Ectodermal cell (in vitro differentiated cells): Measurements from ENCODE around the gene SLC24A3.

Source experiments
- H3K27ac ChIP-seq: 2 replicates; pipeline ENCODE4 v1.7.0; 2013; ENCODE audit warnings: mild to moderate bottlenecking, low read depth, low read length; ENCODE audit not compliant: insufficient read depth, poor library complexity, severe bottlenecking
- H3K27me3 ChIP-seq: 2 replicates; pipeline ENCODE4 v1.7.0; 2013; ENCODE audit warnings: mild to moderate bottlenecking, low read length; ENCODE audit not compliant: insufficient read depth, control insufficient read depth, poor library complexity, severe bottlenecking
- H3K36me3 ChIP-seq: one replicate; pipeline ENCODE4 v1.7.0; 2013; ENCODE audit warnings: low read length; ENCODE audit not compliant: control insufficient read depth, insufficient read depth
- H3K4me1 ChIP-seq: one replicate; pipeline ENCODE4 v1.7.0; 2013; ENCODE audit warnings: low read length; ENCODE audit not compliant: control insufficient read depth, insufficient read depth
- H3K4me3 ChIP-seq: 2 replicates; pipeline ENCODE4 v1.7.0; 2013; ENCODE audit warnings: low read depth, low read length, control low read depth; ENCODE audit not compliant: insufficient read depth
- H3K9me3 ChIP-seq: 2 replicates; pipeline ENCODE4 v1.7.0; 2013; ENCODE audit warnings: mild to moderate bottlenecking, low read length, moderate library complexity; ENCODE audit not compliant: control insufficient read depth
- WGBS, 2 experiments: methylation state at CpG; one replicate each; pipeline ENCODE4 v1.1.7; 2013; ENCODE audit warnings: missing lambda C conversion rate in 2 of 2; 5-methylcytosine and 5-hydroxymethylcytosine counted together

SLC24A3 gene

DNA sequence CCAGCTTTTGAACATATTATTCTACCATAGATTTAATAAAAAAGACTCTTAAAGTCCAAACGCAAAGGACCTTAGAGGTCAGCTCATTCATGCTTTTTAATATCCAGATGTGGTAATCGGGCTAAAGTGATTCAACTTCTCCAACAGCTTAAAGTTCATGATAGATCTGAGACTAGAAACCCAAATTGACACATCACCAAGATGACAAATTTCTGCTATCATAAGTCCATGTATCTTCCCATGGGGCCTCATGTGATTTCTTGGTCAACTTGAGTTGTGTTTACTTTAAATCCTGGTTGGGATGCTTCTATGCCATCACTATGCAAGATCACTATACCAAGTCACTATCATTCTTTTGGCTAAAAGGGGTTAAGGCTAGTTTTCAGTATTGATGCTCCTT lies 56.0 kb downstream of the SLC24A3 start:
- H3K27ac ChIP-seq = no peak overlapping the region
- no peaks in the 10 kb centered on the region for H3K36me3 ChIP-seq
- H3K4me3 ChIP-seq = no peak overlapping the region
- H3K9me3 ChIP-seq = no peaks in the 10 kb centered on the region
- H3K4me1 ChIP-seq = no peaks in the 10 kb centered on the region
- no peaks in the 10 kb centered on the region for H3K27me3 ChIP-seq
- 97 to 98% methylated on average over 2 of the region's 2 CpGs for WGBS, 2 experiments

DNA sequence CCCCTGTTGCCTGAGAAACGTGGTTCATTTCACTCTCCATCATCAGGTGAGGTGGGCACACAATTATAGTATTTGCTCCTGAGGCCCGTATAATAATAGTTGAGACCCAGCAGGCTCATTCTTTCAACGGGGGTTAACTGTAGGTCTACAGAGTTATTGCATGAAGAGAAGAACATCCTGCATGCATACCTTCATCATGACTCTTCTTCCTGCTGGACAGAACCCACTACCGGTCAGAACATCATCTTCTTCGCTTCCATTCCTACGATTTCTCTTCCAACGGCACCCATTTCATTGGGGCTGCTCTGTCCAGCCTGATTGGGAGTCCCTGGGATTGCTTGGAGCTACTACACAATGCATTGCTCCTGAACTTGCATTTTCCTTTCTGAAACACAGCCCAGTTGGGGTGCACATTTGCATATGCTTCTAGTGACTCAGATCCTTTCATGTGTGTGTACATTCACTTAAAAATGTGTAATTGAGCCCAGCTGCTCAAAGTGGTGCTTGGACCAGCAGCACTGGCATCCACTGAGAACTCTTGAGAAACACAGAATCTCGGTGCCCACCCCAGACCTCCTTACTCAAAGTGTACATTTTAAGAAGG lies 57.4 kb downstream of the SLC24A3 start:
- WGBS, 2 experiments = 87 to 88% methylated on average over 8 of the region's 8 CpGs

DNA sequence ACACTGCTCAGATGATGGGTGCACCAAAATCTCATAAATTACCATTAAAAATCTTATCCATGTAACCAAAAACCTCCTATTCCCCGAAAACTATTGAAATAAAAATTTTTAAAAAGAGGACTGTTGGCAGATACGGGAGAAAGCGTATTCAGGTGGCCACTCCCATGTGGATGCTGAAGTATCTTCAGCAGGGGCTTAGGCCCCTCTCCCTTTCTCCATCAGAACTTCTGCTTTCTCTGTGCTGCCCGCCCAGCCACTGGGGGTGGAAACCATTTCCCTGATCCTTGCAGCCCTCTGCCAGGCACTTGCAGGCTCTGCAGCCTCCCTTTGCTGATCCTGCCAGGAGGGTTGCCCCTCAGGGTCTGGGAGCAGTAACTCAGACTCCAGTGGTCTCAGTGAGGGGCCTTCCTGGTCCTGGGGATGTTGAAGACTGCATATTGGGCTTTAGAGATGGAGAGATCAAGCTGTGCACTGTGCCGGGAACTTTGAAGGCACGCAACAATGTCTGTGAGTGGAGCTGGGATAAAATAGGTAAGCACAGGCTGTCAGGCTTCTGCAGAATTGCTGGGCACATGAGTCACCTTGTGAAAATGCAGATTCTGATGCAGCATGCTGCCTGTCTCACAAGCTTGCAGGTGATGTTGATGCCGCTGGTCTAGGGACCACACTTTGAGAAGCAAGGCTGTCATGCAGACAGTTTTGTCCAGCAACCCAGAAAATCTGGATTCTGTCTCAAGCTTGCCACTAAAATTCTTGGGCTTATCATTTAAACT lies 59.6 kb downstream of the SLC24A3 start:
- WGBS, 2 experiments = 89 to 91% methylated on average over 6 to 7 of the region's 7 CpGs
- no peak overlapping the region for H3K4me3 ChIP-seq

More for the DNA sequence above, 57.4 kb downstream of the SLC24A3 start:
- H3K36me3 ChIP-seq = no peaks in the 10 kb centered on the region
- no peaks in the 10 kb centered on the region for H3K27me3 ChIP-seq
- no peak overlapping the region for H3K27ac ChIP-seq
- no peaks in the 10 kb centered on the region for H3K9me3 ChIP-seq
- H3K4me1 ChIP-seq = no peaks in the 10 kb centered on the region
- H3K4me3 ChIP-seq = no peak overlapping the region

GRCh38 chr20:19272976-19273654 lies 60.7 kb downstream of the SLC24A3 start:
- Histone ChIP-seq H3K9me3 (no peaks in the 10 kb centered on the region), H3K4me3 (no peak overlapping the region), H3K36me3 (no peaks in the 10 kb centered on the region), H3K27ac (no peak overlapping the region), H3K4me1 (peaks cover 3% of the 10 kb centered on the region), H3K27me3 (no peaks in the 10 kb centered on the region)
- WGBS, 2 experiments = 91 to 97% methylated on average over 6 of the region's 6 CpGs

More for the DNA sequence above, 59.6 kb downstream of the SLC24A3 start:
- Histone ChIP-seq H3K4me1 (peaks cover 3% of the 10 kb centered on the region), H3K27me3 (no peaks in the 10 kb centered on the region), H3K36me3 (no peaks in the 10 kb centered on the region), H3K9me3 (no peaks in the 10 kb centered on the region), H3K27ac (no peak overlapping the region)

DNA sequence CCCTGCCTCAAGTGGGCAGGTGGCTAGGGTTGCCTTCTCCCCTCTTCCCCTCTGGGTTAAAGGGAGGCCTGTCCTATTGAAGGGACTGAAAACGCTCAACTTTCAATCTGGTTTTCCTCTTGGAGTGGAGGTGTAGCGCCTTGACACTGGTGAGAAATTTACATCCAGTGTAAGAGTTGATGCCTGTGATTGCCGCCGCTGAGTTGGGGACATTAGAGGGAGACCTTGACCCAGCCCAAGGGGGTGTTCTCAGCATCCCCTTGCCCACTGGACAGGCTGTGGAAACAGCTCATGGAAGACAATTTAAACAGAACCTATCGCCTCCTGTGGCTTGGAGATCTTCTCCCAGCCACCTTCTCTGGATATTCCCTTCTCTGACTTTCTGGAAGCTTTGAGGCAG lies 61.6 kb downstream of the SLC24A3 start:
- WGBS, 2 experiments = 93% methylated on average over 5 of the region's 5 CpGs

DNA sequence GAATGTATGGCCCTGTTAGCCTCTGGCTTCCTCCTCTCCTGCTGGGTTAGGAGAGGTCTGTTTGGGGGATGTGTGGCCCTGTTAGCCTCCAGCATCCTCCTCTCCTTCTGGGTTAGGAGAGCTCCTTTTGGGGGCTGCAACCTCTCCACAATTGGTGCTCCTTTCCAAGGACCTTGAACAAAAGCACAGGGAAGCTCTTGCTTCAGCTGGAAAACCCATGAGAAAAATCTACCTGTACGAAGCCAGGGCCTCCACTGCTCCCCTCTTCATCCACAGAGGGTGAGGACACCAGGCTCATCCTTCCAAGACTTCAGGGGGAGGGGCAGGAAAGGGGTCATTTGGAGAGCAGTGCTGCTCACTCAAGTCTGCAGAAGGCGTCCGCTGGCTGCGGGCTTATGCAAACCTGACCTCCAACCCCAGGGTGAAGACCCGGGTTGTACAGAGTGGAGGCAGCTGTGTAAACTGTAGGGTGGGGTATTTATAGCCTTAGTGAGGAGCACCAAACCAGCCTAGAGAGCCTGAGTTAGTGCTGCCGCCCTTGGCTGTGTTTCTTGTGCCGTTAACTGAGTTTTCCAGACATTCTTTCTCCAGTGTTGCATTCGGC lies 62.1 kb downstream of the SLC24A3 start:
- H3K4me3 ChIP-seq = no peak overlapping the region
- 89 to 92% methylated on average over 8 of the region's 8 CpGs for WGBS, 2 experiments
- no peaks in the 10 kb centered on the region for H3K27me3 ChIP-seq
- peaks cover 3% of the 10 kb centered on the region for H3K4me1 ChIP-seq
- no peaks in the 10 kb centered on the region for H3K9me3 ChIP-seq
- H3K27ac ChIP-seq = no peak overlapping the region
- H3K36me3 ChIP-seq = no peaks in the 10 kb centered on the region

More for the DNA sequence above, 61.6 kb downstream of the SLC24A3 start:
- H3K4me3 ChIP-seq = no peak overlapping the region
- no peaks in the 10 kb centered on the region for H3K36me3 ChIP-seq
- H3K4me1 ChIP-seq = peaks cover 3% of the 10 kb centered on the region
- no peaks in the 10 kb centered on the region for H3K9me3 ChIP-seq
- no peaks in the 10 kb centered on the region for H3K27me3 ChIP-seq
- no peak overlapping the region for H3K27ac ChIP-seq

GRCh38 chr20:19275038-19275629 lies 62.7 kb downstream of the SLC24A3 start:
- WGBS, 2 experiments = 93 to 94% methylated on average over 3 of the region's 3 CpGs
- Histone ChIP-seq H3K36me3 (no peaks in the 10 kb centered on the region), H3K4me1 (peaks cover 3% of the 10 kb centered on the region), H3K9me3 (no peaks in the 10 kb centered on the region), H3K27me3 (no peaks in the 10 kb centered on the region), H3K4me3 (no peak overlapping the region), H3K27ac (no peak overlapping the region)

GRCh38 chr20:19275630-19276071 lies 63.2 kb downstream of the SLC24A3 start:
- no peak overlapping the region for H3K27ac ChIP-seq
- H3K36me3 ChIP-seq = no peaks in the 10 kb centered on the region
- H3K4me1 ChIP-seq = peaks cover 3% of the 10 kb centered on the region
- no peaks in the 10 kb centered on the region for H3K27me3 ChIP-seq
- no peak overlapping the region for H3K4me3 ChIP-seq
- WGBS, 2 experiments = 86 to 88% methylated on average over 7 of the region's 7 CpGs
- no peaks in the 10 kb centered on the region for H3K9me3 ChIP-seq

DNA sequence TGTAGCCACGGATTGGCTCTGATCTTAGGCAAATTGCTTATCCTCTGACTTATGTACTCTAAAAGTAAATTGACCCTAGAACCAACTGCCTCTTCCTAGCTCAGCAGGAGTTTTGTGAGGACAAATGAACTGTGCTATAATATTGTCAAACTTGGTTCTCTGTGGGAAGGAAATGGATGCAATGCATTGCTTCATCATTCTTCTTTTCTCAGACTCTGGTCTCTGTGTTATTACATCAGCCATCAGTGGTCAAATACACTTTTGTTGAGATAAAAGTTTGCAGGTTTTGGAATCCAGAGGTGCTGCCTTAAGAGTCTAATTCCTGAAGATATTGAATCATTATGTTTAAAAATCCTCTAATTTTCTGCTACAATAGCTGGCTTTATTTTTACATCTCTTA lies 64.9 kb downstream of the SLC24A3 start:
- no peaks in the 10 kb centered on the region for H3K36me3 ChIP-seq
- no peaks in the 10 kb centered on the region for H3K27me3 ChIP-seq
- H3K27ac ChIP-seq = no peak overlapping the region
- H3K4me3 ChIP-seq = no peak overlapping the region
- H3K4me1 ChIP-seq = peaks cover 3% of the 10 kb centered on the region
- 94 to 100% methylated on average over 1 of the region's 1 CpG for WGBS, 2 experiments
- H3K9me3 ChIP-seq = no peaks in the 10 kb centered on the region
